Fibroblast of skin of left quadriceps (primary cell): ENCODE results near the gene ADAMTS20.

Source experiments
- DNase-seq, 2 experiments: peaks; one replicate each; pipeline ENCODE4 v3.0.0-alpha.2; 2013; ENCODE audit warnings: low read depth in 2 of 2

Gene ADAMTS20

GRCh38 chr12:43316520-43316919, 235.5 kb downstream of the ADAMTS20 start:
- no peak for DNase-seq

DNA sequence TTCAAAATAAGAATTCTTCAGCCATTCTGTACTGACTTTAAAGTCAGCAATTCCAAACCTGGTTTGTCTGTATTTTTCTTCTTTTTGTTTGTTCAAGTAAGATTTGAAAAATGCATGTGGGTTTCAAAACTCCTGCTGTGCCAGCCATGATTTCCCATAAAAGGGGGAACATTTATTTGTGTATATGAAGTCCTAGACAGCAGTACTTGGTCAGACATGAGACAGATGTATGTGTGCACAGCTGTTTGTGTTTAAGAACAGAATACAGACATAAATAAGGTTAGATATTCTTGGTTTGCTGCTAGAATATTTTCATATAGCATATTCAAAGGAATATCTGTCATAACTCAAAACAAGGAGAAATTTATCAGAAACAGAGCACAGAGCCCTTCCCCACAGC, 236.0 kb downstream of the ADAMTS20 start:
- DNase-seq, result no peak

GRCh38 chr12:43312991-43313505, 239.0 kb downstream of the ADAMTS20 start:
- no peak for DNase-seq

- DNase-seq, result no peak
Measured at GRCh38 chr12:43310596-43310995, 241.4 kb downstream of the ADAMTS20 start.

GRCh38 chr12:43309959-43310358, 242.0 kb downstream of the ADAMTS20 start:
- peak; percentile 80 to 82 for DNase-seq

DNA sequence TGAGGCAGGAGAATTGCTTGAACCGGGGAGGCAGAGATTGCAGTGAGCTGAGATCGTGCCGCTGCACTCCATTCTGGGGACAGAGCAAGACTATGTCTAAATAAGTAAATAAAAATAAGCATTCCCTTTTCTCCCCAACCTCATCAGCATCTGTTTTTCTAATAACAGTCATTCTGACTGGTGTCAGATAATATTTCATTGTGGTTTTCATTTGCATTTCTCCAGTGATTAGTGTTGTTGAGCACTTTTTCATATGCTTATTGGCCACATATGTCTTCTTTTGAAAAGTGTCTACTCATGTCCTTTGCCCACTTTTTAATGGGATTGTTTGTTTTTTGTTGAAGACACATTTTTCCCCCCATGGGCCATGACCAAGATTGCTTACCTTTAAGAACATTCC, 243.2 kb downstream of the ADAMTS20 start:
- DNase-seq, result no peak

- no peak for DNase-seq
Measured at GRCh38 chr12:43307126-43307525, 244.9 kb downstream of the ADAMTS20 start.

DNA sequence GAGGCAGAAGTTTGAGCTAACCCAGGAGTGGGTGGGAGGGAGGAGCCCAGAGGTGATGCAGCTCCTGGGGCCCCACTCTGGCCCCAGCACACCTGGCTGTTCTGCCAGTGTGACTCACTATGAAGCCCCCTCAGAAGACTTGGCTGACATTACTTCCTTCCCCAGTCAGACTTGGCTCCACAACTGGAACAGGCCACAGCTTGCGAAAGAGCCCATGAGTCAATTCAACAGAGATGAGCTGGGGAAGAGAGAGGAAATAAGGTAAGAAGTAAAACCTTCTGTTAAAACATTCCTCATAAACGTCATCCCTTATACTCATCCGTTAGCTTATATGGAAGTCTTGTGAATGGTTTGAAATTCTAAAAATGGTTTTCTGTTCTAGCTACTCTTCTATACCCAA, 245.9 kb downstream of the ADAMTS20 start:
- DNase-seq, result peak; percentile 82 to 83

- DNase-seq, result no peak
Measured at GRCh38 chr12:43305065-43305464, 246.9 kb downstream of the ADAMTS20 start.
